ENCODE measurements around the gene CRISPLD2. TPM values are rescaled to one million over a fixed set of nuclear protein-coding genes. Genes with fewer than 3 reads are reported as not detected.

CRISPLD2 gene
- total RNA-seq, 2 experiments from 2014 or later = 0.16 TPM; not detected in 1

DNA sequence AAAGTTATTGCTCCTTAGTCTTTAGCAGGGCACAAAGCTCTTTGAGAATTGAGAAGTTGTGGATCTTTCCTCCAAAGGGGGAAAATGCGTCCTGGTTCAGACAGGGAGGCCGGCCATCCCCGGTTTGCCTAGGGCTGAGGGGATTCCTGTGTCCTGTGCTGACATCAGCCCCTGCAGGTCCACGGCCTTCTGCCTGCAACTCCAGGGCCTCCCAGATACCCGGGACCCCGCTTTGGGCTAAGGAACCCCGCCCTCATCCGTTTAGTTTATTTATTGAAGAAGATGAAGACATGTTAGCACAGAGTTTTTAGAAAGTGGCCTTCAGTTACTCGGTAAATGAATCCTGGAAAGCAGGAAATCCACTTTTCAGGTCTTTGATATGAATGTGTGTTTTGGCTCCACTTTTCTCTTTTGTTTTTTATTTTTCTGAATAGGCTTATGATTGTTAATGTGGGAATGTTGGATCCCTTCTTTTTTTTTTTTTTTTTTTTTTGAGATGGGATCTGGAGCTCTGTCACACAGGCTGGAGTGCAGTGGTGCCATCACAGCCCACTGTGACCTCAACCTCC is 65.6 kb downstream of the CRISPLD2 start:
- Mint-ChIP-seq H3K9me3 (no peaks in the 10 kb centered on the region), H3K36me3 (ENCODE audit: low read depth) (no peaks in the 10 kb centered on the region), H3K27me3 (peaks cover 8% of the 10 kb centered on the region), H3K4me3 (no peak overlapping the region), H3K4me1 (ENCODE audit: low read depth) (no peaks in the 10 kb centered on the region), H3K27ac (no peak overlapping the region)
- TF ChIP-seq, protein P1, sequence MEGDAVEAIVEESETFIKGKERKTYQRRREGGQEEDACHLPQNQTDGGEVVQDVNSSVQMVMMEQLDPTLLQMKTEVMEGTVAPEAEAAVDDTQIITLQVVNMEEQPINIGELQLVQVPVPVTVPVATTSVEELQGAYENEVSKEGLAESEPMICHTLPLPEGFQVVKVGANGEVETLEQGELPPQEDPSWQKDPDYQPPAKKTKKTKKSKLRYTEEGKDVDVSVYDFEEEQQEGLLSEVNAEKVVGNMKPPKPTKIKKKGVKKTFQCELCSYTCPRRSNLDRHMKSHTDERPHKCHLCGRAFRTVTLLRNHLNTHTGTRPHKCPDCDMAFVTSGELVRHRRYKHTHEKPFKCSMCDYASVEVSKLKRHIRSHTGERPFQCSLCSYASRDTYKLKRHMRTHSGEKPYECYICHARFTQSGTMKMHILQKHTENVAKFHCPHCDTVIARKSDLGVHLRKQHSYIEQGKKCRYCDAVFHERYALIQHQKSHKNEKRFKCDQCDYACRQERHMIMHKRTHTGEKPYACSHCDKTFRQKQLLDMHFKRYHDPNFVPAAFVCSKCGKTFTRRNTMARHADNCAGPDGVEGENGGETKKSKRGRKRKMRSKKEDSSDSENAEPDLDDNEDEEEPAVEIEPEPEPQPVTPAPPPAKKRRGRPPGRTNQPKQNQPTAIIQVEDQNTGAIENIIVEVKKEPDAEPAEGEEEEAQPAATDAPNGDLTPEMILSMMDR (IDR thresholded peaks at IDR 0.05) = no peak
- intact Hi-C loops (cut with micrococcal nuclease) = no loop called here
- POLR2A ChIA-PET = no interaction called here
- ATAC-seq (no peak), DNase-seq (no peak)
- CTCF ChIA-PET = interaction anchor here (1.6 kb wide), 1 partner anchor 67 kb away, joined by 8 read pairs; no protein-coding TSS in a partner anchor

DNA sequence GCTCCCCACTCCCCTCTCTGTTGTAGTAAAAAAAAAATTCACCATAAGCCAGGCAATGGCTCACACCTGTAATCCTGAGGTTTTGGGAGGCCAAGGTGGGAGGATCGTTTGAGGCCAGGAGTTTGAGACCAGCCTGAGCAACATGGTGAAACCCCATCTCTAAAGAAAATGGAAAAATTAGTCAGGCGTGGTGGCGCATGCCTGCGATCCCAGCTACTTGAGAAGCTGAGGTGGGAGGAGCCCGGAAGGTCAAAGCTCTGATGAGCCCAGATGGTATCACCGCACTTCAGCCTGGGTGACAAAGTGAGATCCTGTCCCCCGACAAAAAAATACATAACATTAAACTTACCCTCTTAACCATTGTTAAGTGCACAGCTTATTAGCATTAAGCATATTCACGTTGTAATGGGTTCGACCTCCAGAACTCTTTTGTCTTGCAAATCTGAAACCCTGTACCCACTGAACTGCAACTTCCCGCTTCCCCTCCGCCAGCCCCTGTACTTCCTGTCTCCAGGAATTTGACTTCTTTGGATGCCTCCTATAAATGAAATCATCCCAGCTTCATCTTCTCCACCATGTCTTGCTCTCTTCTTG is 66.8 kb downstream of the CRISPLD2 start:
- Mint-ChIP-seq H3K27me3 (peaks cover 8% of the 10 kb centered on the region), H3K27ac (no peak overlapping the region), H3K36me3 (ENCODE audit: low read depth) (no peaks in the 10 kb centered on the region), H3K4me3 (no peak overlapping the region), H3K9me3 (no peaks in the 10 kb centered on the region), H3K4me1 (ENCODE audit: low read depth) (no peaks in the 10 kb centered on the region)
- CTCF ChIA-PET = interaction anchor here (0.9 to 1.6 kb wide), 2 partner anchors 66 to 214 kb away, joined by 3 to 8 read pairs; no protein-coding TSS in a partner anchor
- ATAC-seq (no peak), DNase-seq (no peak)
- POLR2A ChIA-PET = no interaction called here
- TF ChIP-seq, protein P1 (IDR thresholded peaks at IDR 0.05) = no peak
- intact Hi-C loops (cut with micrococcal nuclease) = no loop called here

DNA sequence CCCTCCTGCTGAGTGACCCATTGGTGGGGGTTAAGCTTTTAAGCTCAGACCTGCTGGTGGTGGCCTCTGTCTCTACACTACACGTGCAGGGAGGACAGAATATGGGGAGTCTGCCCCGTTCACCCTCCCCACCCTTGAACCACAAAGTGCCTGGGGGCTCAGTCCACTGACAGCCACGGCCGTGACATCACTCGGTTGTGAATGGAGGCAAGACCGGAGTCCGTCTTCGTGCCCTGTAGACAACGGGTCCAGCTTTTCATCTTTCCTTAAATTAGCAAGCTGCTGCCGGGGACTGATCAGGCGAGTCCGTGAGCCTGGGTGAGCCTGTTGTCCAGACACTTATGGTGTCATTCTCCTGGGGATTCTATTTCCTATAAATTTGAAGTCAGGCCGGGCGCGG is 67.4 kb downstream of the CRISPLD2 start:
- DNase-seq (no peak), ATAC-seq (no peak)
- ChIA-PET CTCF (interaction anchor here (1.6 kb wide), 1 partner anchor 65 kb away, joined by 8 read pairs; no protein-coding TSS in a partner anchor), POLR2A (no interaction called here)
- intact Hi-C loops (cut with micrococcal nuclease) = no loop called here
- TF ChIP-seq, protein P1 (IDR thresholded peaks at IDR 0.05) = no peak
- H3K27ac Mint-ChIP-seq = no peak overlapping the region
- no peak overlapping the region for H3K4me3 Mint-ChIP-seq
- no peaks in the 10 kb centered on the region for H3K36me3 Mint-ChIP-seq (ENCODE audit: low read depth)
- peaks cover 8% of the 10 kb centered on the region for H3K27me3 Mint-ChIP-seq
- no peaks in the 10 kb centered on the region for H3K4me1 Mint-ChIP-seq (ENCODE audit: low read depth)
- no peaks in the 10 kb centered on the region for H3K9me3 Mint-ChIP-seq

DNA sequence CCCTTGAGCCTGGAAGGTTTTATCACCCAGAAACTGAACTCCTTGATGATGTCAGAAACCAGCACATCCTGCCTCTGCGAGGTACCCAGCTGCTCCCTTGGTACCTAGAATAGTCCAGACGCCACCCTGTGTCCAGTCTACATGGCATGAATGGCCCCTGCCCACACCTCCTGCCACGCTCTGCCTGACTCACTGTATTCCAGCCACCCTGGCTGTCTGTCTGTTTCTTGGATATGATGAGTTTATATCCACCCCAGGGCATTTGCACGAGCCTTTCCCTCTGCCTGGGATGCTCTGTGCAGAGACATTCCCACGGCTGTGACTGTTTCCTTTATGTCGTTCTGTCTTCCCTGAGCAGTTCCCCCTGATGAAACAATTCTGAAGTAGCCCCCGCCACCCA is 68.7 kb downstream of the CRISPLD2 start:
- peaks cover 5% of the 10 kb centered on the region for H3K27me3 Mint-ChIP-seq
- no peak overlapping the region for H3K27ac Mint-ChIP-seq
- no peaks in the 10 kb centered on the region for H3K36me3 Mint-ChIP-seq (ENCODE audit: low read depth)
- ChIA-PET CTCF (no interaction called here), POLR2A (no interaction called here)
- no peaks in the 10 kb centered on the region for H3K4me1 Mint-ChIP-seq (ENCODE audit: low read depth)
- no peak for DNase-seq
- intact Hi-C loops (cut with micrococcal nuclease) = no loop called here
- TF ChIP-seq, protein P1 (IDR thresholded peaks at IDR 0.05) = no peak
- no peak for ATAC-seq
- H3K9me3 Mint-ChIP-seq = no peaks in the 10 kb centered on the region
- H3K4me3 Mint-ChIP-seq = no peak overlapping the region

DNA sequence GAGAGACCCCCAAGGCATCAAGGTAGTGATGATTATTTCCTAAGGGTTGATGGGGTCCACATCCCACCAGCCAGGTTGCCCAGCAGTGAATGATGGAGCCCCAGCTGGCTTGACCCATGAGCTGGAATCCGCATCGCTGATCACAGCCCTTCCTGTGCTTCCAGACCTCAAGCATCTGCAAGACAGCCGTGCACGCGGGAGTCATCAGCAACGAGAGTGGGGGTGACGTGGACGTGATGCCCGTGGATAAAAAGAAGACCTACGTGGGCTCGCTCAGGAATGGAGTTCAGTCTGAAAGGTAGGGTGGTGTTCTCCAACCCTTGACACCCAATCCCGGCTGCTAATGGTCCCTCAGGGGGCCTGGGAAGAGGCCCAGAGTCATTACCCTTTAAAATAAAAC is 69.3 kb downstream of the CRISPLD2 start:
- DNase-seq = no peak
- intact Hi-C loops (cut with micrococcal nuclease) = no loop called here
- ATAC-seq = no peak
- Mint-ChIP-seq H3K9me3 (no peaks in the 10 kb centered on the region), H3K36me3 (ENCODE audit: low read depth) (no peaks in the 10 kb centered on the region), H3K4me3 (no peak overlapping the region), H3K27ac (no peak overlapping the region), H3K27me3 (peaks cover 5% of the 10 kb centered on the region), H3K4me1 (ENCODE audit: low read depth) (no peaks in the 10 kb centered on the region)
- ChIA-PET POLR2A (no interaction called here), CTCF (no interaction called here)
- TF ChIP-seq, protein P1 (IDR thresholded peaks at IDR 0.05) = no peak

All from activated CD8-positive, alpha-beta T cell treated with anti-CD3 and anti-CD28 coated beads for 36 hours (primary cell).